ENCODE data around the gene NKG7.

Gene NKG7

DNA sequence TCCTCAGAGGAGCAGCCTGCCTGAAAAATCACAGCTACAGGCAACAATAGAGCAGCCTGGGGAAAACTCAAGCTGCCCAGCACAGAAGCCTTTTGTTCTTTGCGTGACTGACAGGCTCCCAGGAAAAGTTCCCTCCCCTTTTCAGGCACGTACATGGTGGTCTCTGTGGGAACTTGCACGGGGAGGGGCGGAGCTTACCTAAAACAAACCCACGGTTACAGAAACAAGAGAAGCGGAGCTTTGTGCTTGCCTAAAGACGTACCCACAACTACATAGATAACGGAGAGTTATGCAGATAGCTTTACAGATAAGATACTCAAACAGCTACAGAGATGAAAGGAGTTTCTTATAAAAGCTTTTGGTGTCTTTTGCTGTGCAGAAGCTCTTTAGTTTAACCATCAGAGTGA is 17.7 kb downstream of the NKG7 start:
- peak overlapping the region; percentile 88 for H2AFZ ChIP-seq (ENCODE audit: low read length)
- H3K27me3 ChIP-seq (ENCODE audit: control insufficient read depth in 3 of 3, insufficient read depth in 3 of 3, low read depth in 1 of 3, low read length in 3 of 3), result no peaks in the 10 kb centered on the region
- H3K4me2 ChIP-seq (ENCODE audit: insufficient read depth, low read length, poor library complexity, severe bottlenecking), result peak overlapping the region; percentile 51
- peak overlapping the region; percentile 68 for H3K27ac ChIP-seq (replicated peaks; ENCODE audit: low read length)
- no peak overlapping the region for H3K9ac ChIP-seq (ENCODE audit: low read depth, low read length, poor library complexity)
- H3K23ac ChIP-seq (ENCODE audit: low read depth, low read length, poor library complexity), result no peak overlapping the region
- H2BK120ac ChIP-seq (ENCODE audit: low read depth, low read length), result no peak overlapping the region
- H3K9me3 ChIP-seq (replicated peaks in 1 of 2; ENCODE audit: control insufficient read depth in 2 of 2, insufficient read depth in 1 of 2, low read depth in 1 of 2, low read length in 2 of 2), result no peaks in the 10 kb centered on the region
- no peaks in the 10 kb centered on the region for H3K79me1 ChIP-seq (ENCODE audit: low read depth, low read length)
- H2BK15ac ChIP-seq (ENCODE audit: low read length), result no peak overlapping the region
- no peak overlapping the region for H2BK5ac ChIP-seq (ENCODE audit: low read length)
- no peak overlapping the region for H4K91ac ChIP-seq (ENCODE audit: low read depth, low read length, poor library complexity)
- no peak overlapping the region for H3K18ac ChIP-seq (ENCODE audit: low read length)
- no peak overlapping the region for H4K8ac ChIP-seq (ENCODE audit: low read depth, low read length)
- DNase-seq (ENCODE audit: low spot score), result peak; percentile 87
- H3K4me1 ChIP-seq (ENCODE audit: control insufficient read depth in 2 of 2, insufficient read depth in 1 of 2, low read depth in 1 of 2, low read length in 2 of 2), result peaks cover 9% of the 10 kb centered on the region in 2 donors
- H3K4ac ChIP-seq (ENCODE audit: low read length), result no peak overlapping the region
- H3K14ac ChIP-seq (ENCODE audit: low read length), result no peak overlapping the region
- H2AK5ac ChIP-seq (ENCODE audit: low read depth, low read length), result no peak overlapping the region
- no CpG with 5 or more reads among the region's 8 CpGs for WGBS, 2 donors (ENCODE audit: extremely low coverage in 2 of 2, insufficient read length in 2 of 2, insufficient replicate concordance in 1 of 2)
- H2BK12ac ChIP-seq (ENCODE audit: low read length), result no peak overlapping the region
- H3K4me3 ChIP-seq (ENCODE audit: low read length in 2 of 2), result peak overlapping the region in 1 of 2 donors; percentile 28
- H3K36me3 ChIP-seq (replicated peaks in 1 of 2; ENCODE audit: control insufficient read depth in 2 of 2, insufficient read depth in 2 of 2, low read length in 2 of 2), result peaks cover 0 to 2% of the 10 kb centered on the region in 2 donors

DNA sequence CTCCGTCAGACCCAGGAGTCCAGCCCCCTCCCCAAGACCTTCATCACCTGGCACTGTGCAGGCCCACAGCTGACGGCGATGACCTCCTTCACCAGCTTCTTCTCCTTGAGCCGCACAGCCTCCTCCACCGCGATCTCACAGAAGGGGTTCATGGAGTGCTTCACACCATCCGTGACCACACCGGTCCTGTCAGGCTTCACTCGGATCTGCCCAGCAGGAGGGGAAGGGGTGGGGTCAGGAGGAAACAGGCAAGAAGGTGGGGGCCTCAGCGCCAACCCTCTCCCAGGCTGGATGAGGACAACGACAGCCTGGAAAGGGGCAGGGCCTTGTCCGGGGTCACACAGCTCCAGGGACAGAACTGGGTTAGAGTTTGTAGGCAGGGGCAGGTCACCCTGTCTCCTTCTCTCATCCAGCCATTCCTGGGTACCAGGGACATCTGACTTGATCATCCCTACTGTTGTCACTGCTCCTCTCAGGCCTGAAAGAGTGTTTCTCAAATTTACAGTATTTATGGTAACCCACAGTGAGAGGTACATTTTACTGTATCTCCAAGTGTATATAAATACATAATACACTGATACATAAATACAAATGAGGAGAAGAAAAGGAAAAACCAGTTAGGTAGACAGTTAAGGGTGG is 18.2 kb downstream of the NKG7 start:
- peak overlapping the region; percentile 95 for H2AK5ac ChIP-seq (ENCODE audit: low read depth, low read length)
- H3K23ac ChIP-seq (ENCODE audit: low read depth, low read length, poor library complexity), result peak overlapping the region; percentile 8
- peak overlapping the region; percentile 93 for H2BK15ac ChIP-seq (ENCODE audit: low read length)
- no CpG with 5 or more reads among the region's 12 CpGs for WGBS, 2 donors (ENCODE audit: extremely low coverage in 2 of 2, insufficient read length in 2 of 2, insufficient replicate concordance in 1 of 2)
- no peak overlapping the region for H4K91ac ChIP-seq (ENCODE audit: low read depth, low read length, poor library complexity)
- no peak overlapping the region for H2BK120ac ChIP-seq (ENCODE audit: low read depth, low read length)
- H3K79me1 ChIP-seq (ENCODE audit: low read depth, low read length), result no peaks in the 10 kb centered on the region
- DNase-seq (ENCODE audit: low spot score), result no peak
- peak overlapping the region; percentile 65 for H2AFZ ChIP-seq (ENCODE audit: low read length)
- peaks cover 0 to 2% of the 10 kb centered on the region in 2 donors for H3K36me3 ChIP-seq (replicated peaks in 1 of 2; ENCODE audit: control insufficient read depth in 2 of 2, insufficient read depth in 2 of 2, low read length in 2 of 2)
- peak overlapping the region; percentile 68 for H3K27ac ChIP-seq (replicated peaks; ENCODE audit: low read length)
- peak overlapping the region; percentile 13 for H3K4ac ChIP-seq (ENCODE audit: low read length)
- peak overlapping the region; percentile 83 for H3K9ac ChIP-seq (ENCODE audit: low read depth, low read length, poor library complexity)
- peaks cover 9% of the 10 kb centered on the region in 2 donors for H3K4me1 ChIP-seq (ENCODE audit: control insufficient read depth in 2 of 2, insufficient read depth in 1 of 2, low read depth in 1 of 2, low read length in 2 of 2)
- peak overlapping the region; percentile 97 for H2BK5ac ChIP-seq (ENCODE audit: low read length)
- peak overlapping the region; percentile 16 to 32 for H3K4me3 ChIP-seq (ENCODE audit: low read length in 2 of 2)
- no peaks in the 10 kb centered on the region for H3K9me3 ChIP-seq (replicated peaks in 1 of 2; ENCODE audit: control insufficient read depth in 2 of 2, insufficient read depth in 1 of 2, low read depth in 1 of 2, low read length in 2 of 2)
- H3K18ac ChIP-seq (ENCODE audit: low read length), result peak overlapping the region; percentile 94
- no peaks in the 10 kb centered on the region for H3K27me3 ChIP-seq (ENCODE audit: control insufficient read depth in 3 of 3, insufficient read depth in 3 of 3, low read depth in 1 of 3, low read length in 3 of 3)
- no peak overlapping the region for H4K8ac ChIP-seq (ENCODE audit: low read depth, low read length)
- peak overlapping the region; percentile 51 for H3K4me2 ChIP-seq (ENCODE audit: insufficient read depth, low read length, poor library complexity, severe bottlenecking)
- no peak overlapping the region for H3K14ac ChIP-seq (ENCODE audit: low read length)
- peak overlapping the region; percentile 59 for H2BK12ac ChIP-seq (ENCODE audit: low read length)

DNA sequence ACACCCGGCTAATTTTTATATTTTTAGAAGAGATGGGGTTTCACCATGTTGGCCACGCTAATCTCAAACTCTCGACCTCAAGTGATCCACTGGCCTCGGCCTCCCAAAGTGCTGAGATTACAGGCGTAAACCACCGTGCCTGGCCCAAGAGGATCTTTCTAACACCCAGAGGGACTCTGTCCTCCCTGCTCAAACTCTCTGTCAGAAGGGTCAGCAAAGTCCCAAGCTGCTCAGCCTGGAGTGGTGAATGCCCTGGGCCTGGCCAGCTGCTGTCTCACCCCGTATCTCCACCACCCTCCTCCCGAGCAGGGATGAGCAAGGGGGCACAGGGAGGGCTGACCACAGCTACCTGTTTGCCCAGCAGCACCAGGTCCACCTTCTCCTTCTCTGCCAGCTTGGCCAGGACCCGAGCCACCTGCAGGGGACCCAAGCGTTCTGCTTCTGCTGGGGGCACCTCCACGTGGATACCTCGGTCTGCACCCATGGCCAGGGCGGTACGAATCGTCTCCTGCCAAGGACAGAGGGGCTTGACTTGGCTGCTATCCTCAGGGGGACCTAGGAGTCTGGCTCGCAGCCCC is 19.6 kb downstream of the NKG7 start:
- Histone ChIP-seq H3K4me1 (ENCODE audit: control insufficient read depth in 2 of 2, insufficient read depth in 1 of 2, low read depth in 1 of 2, low read length in 2 of 2) (peaks cover 9% of the 10 kb centered on the region in 2 donors), H2AFZ (ENCODE audit: low read length) (no peak overlapping the region), H3K27ac (replicated peaks; ENCODE audit: low read length) (no peak overlapping the region), H4K8ac (ENCODE audit: low read depth, low read length) (no peak overlapping the region), H3K18ac (ENCODE audit: low read length) (peak overlapping the region; percentile 88), H2BK120ac (ENCODE audit: low read depth, low read length) (no peak overlapping the region), H3K14ac (ENCODE audit: low read length) (no peak overlapping the region), H3K23ac (ENCODE audit: low read depth, low read length, poor library complexity) (no peak overlapping the region), H2AK5ac (ENCODE audit: low read depth, low read length) (peak overlapping the region; percentile 77), H3K4ac (ENCODE audit: low read length) (peak overlapping the region; percentile 43), H2BK15ac (ENCODE audit: low read length) (peak overlapping the region; percentile 71), H2BK12ac (ENCODE audit: low read length) (peak overlapping the region; percentile 5), H3K27me3 (ENCODE audit: control insufficient read depth in 3 of 3, insufficient read depth in 3 of 3, low read depth in 1 of 3, low read length in 3 of 3) (no peaks in the 10 kb centered on the region), H3K9me3 (replicated peaks in 1 of 2; ENCODE audit: control insufficient read depth in 2 of 2, insufficient read depth in 1 of 2, low read depth in 1 of 2, low read length in 2 of 2) (no peaks in the 10 kb centered on the region), H3K9ac (ENCODE audit: low read depth, low read length, poor library complexity) (no peak overlapping the region), H3K36me3 (replicated peaks in 1 of 2; ENCODE audit: control insufficient read depth in 2 of 2, insufficient read depth in 2 of 2, low read length in 2 of 2) (peaks cover 2 to 3% of the 10 kb centered on the region in 2 donors), H3K4me2 (ENCODE audit: insufficient read depth, low read length, poor library complexity, severe bottlenecking) (no peak overlapping the region), H3K4me3 (ENCODE audit: low read length in 2 of 2) (no peak overlapping the region), H3K79me1 (ENCODE audit: low read depth, low read length) (no peaks in the 10 kb centered on the region), H4K91ac (ENCODE audit: low read depth, low read length, poor library complexity) (no peak overlapping the region), H2BK5ac (ENCODE audit: low read length) (no peak overlapping the region)
- no CpG with 5 or more reads among the region's 16 CpGs for WGBS, 2 donors (ENCODE audit: extremely low coverage in 2 of 2, insufficient read length in 2 of 2, insufficient replicate concordance in 1 of 2)
- no peak for DNase-seq (ENCODE audit: low spot score)

DNA sequence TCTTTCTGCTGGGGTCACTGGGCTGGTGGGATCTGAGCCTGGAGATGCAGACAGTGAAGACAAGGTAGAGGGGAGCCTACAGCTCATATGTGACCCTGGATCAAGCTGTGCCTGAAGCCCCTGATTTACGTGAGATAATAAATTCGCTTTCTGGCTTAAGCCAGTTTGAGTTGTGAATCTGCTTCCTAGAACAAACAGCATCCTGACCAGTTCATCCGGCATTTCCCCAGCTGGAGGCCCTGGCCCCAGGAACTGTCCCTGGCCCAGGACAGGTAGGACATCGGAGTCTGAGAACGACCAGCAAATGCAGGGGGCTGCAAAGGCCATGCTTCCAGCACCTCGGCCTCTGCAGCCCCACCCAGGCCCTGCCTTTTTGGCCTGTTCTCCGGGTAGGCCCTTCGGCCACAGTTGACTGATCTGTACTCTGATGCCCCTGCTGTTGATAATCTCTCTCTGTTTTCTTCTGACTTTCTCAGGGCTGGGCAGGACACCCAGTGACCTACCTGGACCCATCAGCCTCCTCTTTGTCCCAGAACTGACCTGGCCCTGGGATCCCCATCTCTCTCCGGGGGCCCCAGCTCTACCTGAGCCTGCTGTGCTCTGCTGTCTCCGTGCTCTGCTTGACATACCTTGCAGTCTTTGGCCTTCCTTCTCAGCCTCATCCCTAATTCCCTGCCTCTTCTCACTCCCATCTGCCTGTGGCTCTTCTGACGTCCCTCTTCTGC is 21.0 kb downstream of the NKG7 start:
- Histone ChIP-seq H3K18ac (ENCODE audit: low read length) (peak overlapping the region; percentile 18), H2BK120ac (ENCODE audit: low read depth, low read length) (no peak overlapping the region), H3K27ac (replicated peaks; ENCODE audit: low read length) (no peak overlapping the region), H3K9me3 (replicated peaks in 1 of 2; ENCODE audit: control insufficient read depth in 2 of 2, insufficient read depth in 1 of 2, low read depth in 1 of 2, low read length in 2 of 2) (no peaks in the 10 kb centered on the region), H3K9ac (ENCODE audit: low read depth, low read length, poor library complexity) (no peak overlapping the region), H2AK5ac (ENCODE audit: low read depth, low read length) (peak overlapping the region; percentile 66), H4K91ac (ENCODE audit: low read depth, low read length, poor library complexity) (no peak overlapping the region), H2BK15ac (ENCODE audit: low read length) (no peak overlapping the region), H3K4me2 (ENCODE audit: insufficient read depth, low read length, poor library complexity, severe bottlenecking) (no peak overlapping the region), H3K27me3 (ENCODE audit: control insufficient read depth in 3 of 3, insufficient read depth in 3 of 3, low read depth in 1 of 3, low read length in 3 of 3) (no peaks in the 10 kb centered on the region), H2AFZ (ENCODE audit: low read length) (no peak overlapping the region), H3K79me1 (ENCODE audit: low read depth, low read length) (no peaks in the 10 kb centered on the region), H3K4me3 (ENCODE audit: low read length in 2 of 2) (no peak overlapping the region), H4K8ac (ENCODE audit: low read depth, low read length) (no peak overlapping the region), H2BK5ac (ENCODE audit: low read length) (peak overlapping the region; percentile 77), H2BK12ac (ENCODE audit: low read length) (no peak overlapping the region), H3K36me3 (replicated peaks in 1 of 2; ENCODE audit: control insufficient read depth in 2 of 2, insufficient read depth in 2 of 2, low read length in 2 of 2) (peaks cover 2 to 6% of the 10 kb centered on the region in 2 donors), H3K23ac (ENCODE audit: low read depth, low read length, poor library complexity) (no peak overlapping the region), H3K14ac (ENCODE audit: low read length) (no peak overlapping the region), H3K4me1 (ENCODE audit: control insufficient read depth in 2 of 2, insufficient read depth in 1 of 2, low read depth in 1 of 2, low read length in 2 of 2) (peaks cover 9% of the 10 kb centered on the region in 2 donors), H3K4ac (ENCODE audit: low read length) (no peak overlapping the region)
- no peak for DNase-seq (ENCODE audit: low spot score)
- WGBS, 2 donors (ENCODE audit: extremely low coverage in 2 of 2, insufficient read length in 2 of 2, insufficient replicate concordance in 1 of 2), result no CpG with 5 or more reads among the region's 11 CpGs

Measured in neuronal stem cell (in vitro differentiated cells).